ENCODE data around the gene CAPN15. TPM values are rescaled to one million over a fixed set of nuclear protein-coding genes. Genes with fewer than 3 reads are reported as not detected.

Gene CAPN15
- total RNA-seq, 1 experiment from 2014 or later, result 76.4 TPM

- H4K8ac ChIP-seq (replicated peaks; ENCODE audit: insufficient read length, low read depth, low read length), result no peak overlapping the region
- Mint-ChIP-seq H3K4me1 (no peaks in the 10 kb centered on the region), H3K27ac (no peak overlapping the region), H3K4me3 (no peak overlapping the region), H3K36me3 (ENCODE audit: insufficient read depth in 1 of 3, low read depth in 3 of 3) (peaks cover 0 to 8% (median 2%) of the 10 kb centered on the region in 3 experiments; a peak in 3 of 7 replicates), H3K27me3 (ENCODE audit: low read depth) (peaks cover 17% of the 10 kb centered on the region), H3K9me3 (no peaks in the 10 kb centered on the region)
- TF ChIP-seq CTCF (conservative IDR thresholded peaks at IDR 0.05), result no peak
- no peak overlapping the region for H3K4me2 ChIP-seq (ENCODE audit: insufficient read depth, insufficient read length, low read length)
- H2BK5ac ChIP-seq (ENCODE audit: insufficient read length, low read length), result no peak overlapping the region
- H4K5ac ChIP-seq (ENCODE audit: insufficient read length, low read depth, low read length), result no peak overlapping the region
- no peak overlapping the region for H3K14ac ChIP-seq (ENCODE audit: insufficient read depth, low read length)
- no peak overlapping the region for H2AK5ac ChIP-seq (ENCODE audit: insufficient read length, low read length)
- no peaks in the 10 kb centered on the region for H3K4me1 ChIP-seq (ENCODE audit: insufficient read depth, low read length)
- no peak overlapping the region for H2BK20ac ChIP-seq (ENCODE audit: low read depth, low read length, poor library complexity, severe bottlenecking)
- no peaks in the 10 kb centered on the region for H3K79me1 ChIP-seq (ENCODE audit: insufficient read depth, low read depth, low read length, poor library complexity, severe bottlenecking)
- H3K18ac ChIP-seq (ENCODE audit: insufficient read length, low read depth, low read length), result no peak overlapping the region
- H3K79me2 ChIP-seq (ENCODE audit: insufficient read depth, low read length), result no peaks in the 10 kb centered on the region
- no peaks in the 10 kb centered on the region for H4K20me1 ChIP-seq (ENCODE audit: control insufficient read depth, insufficient read depth, insufficient read length)
- H2BK120ac ChIP-seq (ENCODE audit: low read depth, low read length, poor library complexity, severe bottlenecking), result no peak overlapping the region
- no peaks in the 10 kb centered on the region for H3K9me3 ChIP-seq (ENCODE audit: control insufficient read depth, low read depth, low read length)
- H2BK15ac ChIP-seq (ENCODE audit: low read depth, low read length), result no peak overlapping the region
- no peaks in the 10 kb centered on the region for H3K23me2 ChIP-seq (ENCODE audit: insufficient read length, low read depth, low read length, poor library complexity, severe bottlenecking)
- no peak overlapping the region for H3K56ac ChIP-seq (ENCODE audit: insufficient read length, low read depth, low read length)
- H2AFZ ChIP-seq (ENCODE audit: low read length), result no peak overlapping the region
- H3K9ac ChIP-seq (ENCODE audit: extremely low read depth, insufficient read length, low read length), result no peak overlapping the region
- no peak overlapping the region for H3K4ac ChIP-seq (ENCODE audit: low read depth, low read length)
- H3K23ac ChIP-seq (ENCODE audit: insufficient read length, low read depth, low read length), result no peak overlapping the region
- H3T11ph ChIP-seq (ENCODE audit: low read length), result no peak overlapping the region
- no peak overlapping the region for H4K91ac ChIP-seq (ENCODE audit: insufficient read length, low read depth, low read length)
- WGBS (ENCODE audit: extremely low coverage, insufficient read length, low lambda C conversion rate), result no CpG with 5 or more reads among the region's 11 CpGs
- no peaks in the 10 kb centered on the region; the same call in 1 of the 2 replicates for H3K27me3 ChIP-seq (ENCODE audit: insufficient read depth, low read length)
- no peak overlapping the region for H3K27ac ChIP-seq (ENCODE audit: insufficient read length, low read depth, low read length)
- DNase-seq, result no peak
- no peak overlapping the region for H2BK12ac ChIP-seq (ENCODE audit: insufficient read length, low read depth, low read length)
Measured at GRCh38 chr16:554297-554621, 26.7 kb downstream of the CAPN15 start.

All from H9 (cell line).